WTC11 (cell line): ENCODE data around the gene SETD3. TPM values are rescaled to one million over a fixed set of nuclear protein-coding genes. Genes with fewer than 3 reads are reported as not detected.

Source experiments
- ATAC-seq: fragments of 200-7000 bp; cut with Tn5 transposase; 2 replicates; pipeline ENCODE4 v1.10.0; 2021; ENCODE audit warnings: mild to moderate bottlenecking, moderate library complexity
- CTCF ChIA-PET: fragments of 300-600 bp; sonication (Branson Sonifier 250); formaldehyde crosslinking; loops from one replicate; lab custom pipeline; 2021; ENCODE audit warnings: antibody characterized with exemption; lab: Charles Lee
- POLR2A ChIA-PET: fragments of 350-600 bp; sonication (Branson Sonifier 250); formaldehyde crosslinking; loops from one replicate; lab custom pipeline; 2021; ENCODE audit warnings: antibody characterized with exemption; lab: Charles Lee
- DNase-seq: peaks from one replicate; pipeline ENCODE4 v3.0.0; 2021; ENCODE audit warnings: low spot score
- H3K27ac Mint-ChIP-seq: 2 replicates; pipeline ENCODE4 v1.8.0; 2021; ENCODE audit warnings: mixed read lengths
- H3K27me3 Mint-ChIP-seq: 2 replicates; pipeline ENCODE4 v1.8.0; 2021; ENCODE audit warnings: low read depth, mild to moderate bottlenecking, moderate library complexity, mixed read lengths
- H3K36me3 Mint-ChIP-seq: 2 replicates; pipeline ENCODE4 v1.8.0; 2021; ENCODE audit warnings: mixed read lengths
- H3K4me1 Mint-ChIP-seq: 2 replicates; pipeline ENCODE4 v1.8.0; 2022; ENCODE audit warnings: mixed read lengths
- H3K4me3 Mint-ChIP-seq: 2 replicates; pipeline ENCODE4 v1.8.0; 2021; ENCODE audit warnings: mild to moderate bottlenecking, moderate library complexity, mixed read lengths
- H3K9me3 Mint-ChIP-seq: 2 replicates; pipeline ENCODE4 v1.8.0; 2021; ENCODE audit warnings: mixed read lengths
- ATF3 ChIP-seq: sonication (generic); formaldehyde crosslinking; conservative IDR thresholded peaks from 2 replicates; pipeline ENCODE4 v1.8.1; 2022; ENCODE audit warnings: mild to moderate bottlenecking, missing genetic modification reagents
- CBFB ChIP-seq: sonication (generic); formaldehyde crosslinking; IDR thresholded peaks from 2 replicates; pipeline ENCODE4 v1.8.1; 2022; ENCODE audit warnings: mild to moderate bottlenecking, low read depth, missing genetic modification reagents
- CDX4 ChIP-seq: fragments of 250-450 bp; sonication (Bioruptor Pico); IDR thresholded peaks from 2 replicates; pipeline ENCODE4 v1.9.0; 2021; ENCODE audit warnings: moderate library complexity, mild to moderate bottlenecking, inconsistent platforms, borderline replicate concordance
- CTCF ChIP-seq: fragments of 200-600 bp; IDR thresholded peaks from 2 replicates; pipeline ENCODE4 v1.8.0; 2022; ENCODE audit warnings: antibody characterized with exemption
- E2F5 ChIP-seq: sonication (generic); formaldehyde crosslinking; IDR thresholded peaks from 2 replicates; pipeline ENCODE4 v1.8.1; 2022; ENCODE audit warnings: mild to moderate bottlenecking, moderate library complexity, missing genetic modification reagents
- ELF4 ChIP-seq: sonication (generic); formaldehyde crosslinking; IDR thresholded peaks from 2 replicates; pipeline ENCODE4 v1.8.1; 2022; ENCODE audit warnings: low read depth, mild to moderate bottlenecking, moderate library complexity, missing genetic modification reagents
- ESRRA ChIP-seq: sonication (generic); formaldehyde crosslinking; IDR thresholded peaks from 2 replicates; pipeline ENCODE4 v1.8.1; 2022; ENCODE audit warnings: mild to moderate bottlenecking, missing genetic modification reagents, borderline replicate concordance
- ETV6 ChIP-seq: sonication (generic); formaldehyde crosslinking; IDR thresholded peaks from 2 replicates; pipeline ENCODE4 v1.8.1; 2022; ENCODE audit warnings: mild to moderate bottlenecking, missing genetic modification reagents
- GABPB1 ChIP-seq: sonication (generic); formaldehyde crosslinking; IDR thresholded peaks from 2 replicates; pipeline ENCODE4 v1.8.1; 2023; ENCODE audit warnings: mild to moderate bottlenecking, missing genetic modification reagents
- GRHL2 ChIP-seq: fragments of 250-450 bp; sonication (Bioruptor Pico); IDR thresholded peaks from 2 replicates; pipeline ENCODE4 v1.8.0; 2022; ENCODE audit warnings: mild to moderate bottlenecking, moderate library complexity; ENCODE audit not compliant: insufficient replicate concordance, severe bottlenecking
- IRF1 ChIP-seq: sonication (generic); formaldehyde crosslinking; IDR thresholded peaks from 2 replicates; pipeline ENCODE4 v1.8.0; 2023; ENCODE audit warnings: missing genetic modification reagents
- JUN ChIP-seq: sonication (generic); formaldehyde crosslinking; IDR thresholded peaks from 2 replicates; pipeline ENCODE4 v1.8.0; 2023; ENCODE audit warnings: mild to moderate bottlenecking, missing genetic modification reagents
- MYBL2 ChIP-seq: sonication (generic); formaldehyde crosslinking; IDR thresholded peaks from 2 replicates; pipeline ENCODE4 v1.8.1; 2023; ENCODE audit warnings: mild to moderate bottlenecking, moderate library complexity, missing genetic modification reagents
- NFATC4 ChIP-seq: fragments of 250-450 bp; sonication (Bioruptor Pico); IDR thresholded peaks from 2 replicates; pipeline ENCODE4 v1.9.0; 2021; ENCODE audit warnings: mild to moderate bottlenecking
- NFE2L1 ChIP-seq: sonication (generic); formaldehyde crosslinking; IDR thresholded peaks from 2 replicates; pipeline ENCODE4 v1.8.1; 2023; ENCODE audit warnings: missing genetic modification reagents
- NFYB ChIP-seq: sonication (generic); formaldehyde crosslinking; conservative IDR thresholded peaks from 2 replicates; pipeline ENCODE4 v1.8.0; 2022; ENCODE audit warnings: low read depth, missing genetic modification reagents
- USF1 ChIP-seq: sonication (generic); formaldehyde crosslinking; IDR thresholded peaks from 2 replicates; pipeline ENCODE4 v1.8.0; 2022; ENCODE audit warnings: mild to moderate bottlenecking, missing genetic modification reagents
- ZMAT4 ChIP-seq: fragments of 250-450 bp; sonication (Bioruptor Pico); IDR thresholded peaks from 2 replicates; pipeline ENCODE4 v1.9.0; 2021; ENCODE audit warnings: mild to moderate bottlenecking
- ZNF219 ChIP-seq: sonication (generic); formaldehyde crosslinking; IDR thresholded peaks from 2 replicates; pipeline ENCODE4 v1.8.0; 2023; ENCODE audit warnings: missing genetic modification reagents, mild to moderate bottlenecking, borderline replicate concordance
- ZNF232 ChIP-seq: sonication (generic); formaldehyde crosslinking; IDR thresholded peaks from 2 replicates; pipeline ENCODE4 v1.8.0; 2022; ENCODE audit warnings: mild to moderate bottlenecking, missing genetic modification reagents
- ZNF396 ChIP-seq: fragments of 250-450 bp; sonication (Bioruptor Pico); IDR thresholded peaks from 2 replicates; pipeline ENCODE4 v1.8.0; 2021; ENCODE audit warnings: mild to moderate bottlenecking, moderate library complexity, borderline replicate concordance
- total RNA-seq: library from RNA; stranded (reverse); gene quantifications from 3 replicates; pipeline ENCODE4 v1.2.3, GENCODE V29; 2021

Gene SETD3
- total RNA-seq, 1 experiment from 2014 or later, result 53.1 TPM

GRCh38 chr14:99512110-99512449 lies 31.4 kb upstream of the SETD3 start:
- Mint-ChIP-seq H3K4me1 (peaks cover 14% of the 10 kb centered on the region), H3K27me3 (no peaks in the 10 kb centered on the region), H3K4me3 (no peak overlapping the region), H3K27ac (no peak overlapping the region), H3K36me3 (peaks cover 26% of the 10 kb centered on the region), H3K9me3 (no peaks in the 10 kb centered on the region)
- ATAC-seq (no peak), DNase-seq (no peak)
- POLR2A ChIA-PET, result interaction anchor here (1.2 kb wide), 1 partner anchor 31 kb away, joined by 3 read pairs; the partner anchor contains the start of genes CCNK and SETD3
- TF ChIP-seq CBFB (CRISPR knock-in tag) (no peak), IRF1 (CRISPR knock-in tag) (no peak)
- CTCF ChIA-PET, result interaction anchor here (1.0 kb wide), 1 partner anchor 82 kb away, joined by 3 read pairs; no protein-coding TSS in a partner anchor

GRCh38 chr14:99511421-99512109 lies 30.9 kb upstream of the SETD3 start:
- H3K36me3 Mint-ChIP-seq, result peaks cover 31% of the 10 kb centered on the region
- POLR2A ChIA-PET, result interaction anchor here (1.1 kb wide), 1 partner anchor 38 kb away, joined by 3 read pairs; no protein-coding TSS in a partner anchor
- no peaks in the 10 kb centered on the region for H3K27me3 Mint-ChIP-seq
- peaks cover 14% of the 10 kb centered on the region for H3K4me1 Mint-ChIP-seq
- TF ChIP-seq ZNF219 (CRISPR knock-in tag) (no peak), NFYB (CRISPR knock-in tag) (no peak), NFATC4 (CRISPR knock-in tag) (no peak), ZMAT4 (no peak), USF1 (no peak), ZNF396 (CRISPR knock-in tag) (no peak), GRHL2 (no peak), ETV6 (no peak), CDX4 (no peak), ZNF232 (CRISPR knock-in tag) (no peak), GABPB1 (CRISPR knock-in tag) (no peak), MYBL2 (no peak), ESRRA (no peak), ATF3 (CRISPR knock-in tag) (no peak), ELF4 (CRISPR knock-in tag) (no peak), NFE2L1 (CRISPR knock-in tag) (no peak)
- CTCF ChIA-PET, result interaction anchor here (0.7 to 1.0 kb wide), 2 partner anchors 83 to 123 kb away, joined by 3 to 5 read pairs; no protein-coding TSS in a partner anchor
- no peaks in the 10 kb centered on the region for H3K9me3 Mint-ChIP-seq
- no peak overlapping the region for H3K27ac Mint-ChIP-seq
- H3K4me3 Mint-ChIP-seq, result no peak overlapping the region
- no peak for DNase-seq
- ATAC-seq, result no peak

GRCh38 chr14:99510556-99511139 lies 30.0 kb upstream of the SETD3 start:
- DNase-seq (no peak), ATAC-seq (no peak)
- Mint-ChIP-seq H3K4me3 (no peak overlapping the region), H3K27ac (no peak overlapping the region), H3K4me1 (peaks cover 14% of the 10 kb centered on the region), H3K27me3 (no peaks in the 10 kb centered on the region), H3K9me3 (no peaks in the 10 kb centered on the region), H3K36me3 (peaks cover 40% of the 10 kb centered on the region)
- CTCF ChIA-PET, result interaction anchor here (0.7 kb wide), 1 partner anchor 122 kb away, joined by 5 read pairs; no protein-coding TSS in a partner anchor
- POLR2A ChIA-PET, result interaction anchor here (1.1 kb wide), 1 partner anchor 39 kb away, joined by 3 read pairs; no protein-coding TSS in a partner anchor
- TF ChIP-seq E2F5 (CRISPR knock-in tag), result no peak
- no peak for TF ChIP-seq JUN (CRISPR knock-in tag)
- no peak for TF ChIP-seq CTCF
